HAP-1 (cell line): ENCODE results near the gene UBXN11.
A peak's percentile ranks its signal among the peaks of the same experiment; 100 is the strongest.
"Not testable (repeated sequence)": the region's sequence is repeated elsewhere in the genome, so short reads cannot be mapped to it uniquely, and the experiment has no call there.

Experiments used
- DNase-seq, 2 experiments: peaks; one replicate each; pipeline ENCODE4 v3.0.0-alpha.2; 2016 to 2020; ENCODE audit warnings: low spot score in 2 of 2
- H3K27me3 ChIP-seq: fragments of 250-450 bp; sonication (Bioruptor Pico); 2 replicates; pipeline ENCODE4 v1.5.1; 2020; ENCODE audit warnings: low read depth, mild to moderate bottlenecking, moderate library complexity
- H3K36me3 ChIP-seq: fragments of 250-450 bp; sonication (Bioruptor Pico); replicated peaks from 2 replicates; pipeline ENCODE4 v1.5.1; 2020; ENCODE audit warnings: mild to moderate bottlenecking
- H3K4me1 ChIP-seq: fragments of 250-450 bp; sonication (Bioruptor Pico); 2 replicates; pipeline ENCODE4 v1.5.1; 2020; ENCODE audit warnings: mild to moderate bottlenecking
- H3K4me3 ChIP-seq: fragments of 250-450 bp; sonication (Bioruptor Pico); 2 replicates; pipeline ENCODE4 v1.5.1; 2020; ENCODE audit warnings: mild to moderate bottlenecking, moderate library complexity
- H3K9me3 ChIP-seq: fragments of 250-450 bp; sonication (Bioruptor Pico); 2 replicates; pipeline ENCODE4 v1.5.1; 2020; ENCODE audit warnings: mild to moderate bottlenecking, moderate library complexity
- in situ Hi-C: fragments of 300-500 bp; cut with MboI; formaldehyde crosslinking; loops from 3 replicates; pipeline ENCODE4 v1.14.3; 2020; ENCODE audit warnings: low sequenced_read_pairs, inconsistent platforms, mixed read lengths

Gene UBXN11

GRCh38 chr1:26307363-26307781 is 936 bp upstream of the UBXN11 start:
- no peak overlapping the region for H3K4me3 ChIP-seq

GRCh38 chr1:26305667-26306289 is 658 bp downstream of the UBXN11 start:
- no peaks in the 10 kb centered on the region for H3K36me3 ChIP-seq
- peaks cover 8% of the 10 kb centered on the region for H3K4me1 ChIP-seq
- H3K27me3 ChIP-seq: no peaks in the 10 kb centered on the region

More at GRCh38 chr1:26307363-26307781, 936 bp upstream of the UBXN11 start:
- Histone ChIP-seq H3K27me3 (no peaks in the 10 kb centered on the region), H3K4me1 (peaks cover 8% of the 10 kb centered on the region), H3K36me3 (no peaks in the 10 kb centered on the region), H3K9me3 (no peaks in the 10 kb centered on the region)
- DNase-seq: no peak
- in situ Hi-C loops: no loop called here

DNA sequence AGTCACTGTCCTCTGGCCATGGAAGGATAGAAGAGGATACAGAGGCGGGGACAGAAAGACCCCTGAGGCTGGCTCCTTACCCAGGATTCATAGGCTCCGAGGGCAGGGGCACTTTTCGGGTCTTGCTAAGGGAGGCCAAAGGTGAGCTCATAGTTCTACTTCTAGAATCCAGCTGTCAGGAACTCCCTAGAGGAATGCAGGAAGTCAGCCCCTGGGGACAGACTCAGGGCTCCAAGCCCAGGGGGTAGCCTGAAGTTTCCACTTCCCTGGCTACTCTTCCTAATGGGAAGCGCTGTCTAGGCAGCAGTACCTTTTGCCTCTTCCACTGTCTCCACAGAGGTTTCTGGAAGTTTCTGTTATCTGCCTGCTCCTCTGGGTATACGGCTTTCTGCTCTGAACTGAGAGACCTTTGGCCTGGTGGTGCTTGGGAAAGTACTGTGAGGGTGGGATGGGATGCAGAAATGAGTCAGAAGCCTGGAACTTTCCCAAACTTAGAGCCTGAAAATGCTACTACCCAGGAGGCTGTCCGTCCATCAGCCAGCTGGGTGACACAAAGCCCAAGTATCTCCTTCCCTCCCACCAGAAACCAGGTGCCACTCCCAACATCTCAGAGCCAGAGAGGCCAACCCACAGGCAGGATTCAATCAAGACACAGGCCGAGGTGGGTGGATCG is 3.6 kb downstream of the UBXN11 start:
- no peak overlapping the region for H3K4me3 ChIP-seq
- in situ Hi-C loops: no loop called here
- H3K36me3 ChIP-seq: no peaks in the 10 kb centered on the region
- no peak for DNase-seq
- no peaks in the 10 kb centered on the region for H3K9me3 ChIP-seq
- no peaks in the 10 kb centered on the region for H3K27me3 ChIP-seq
- peaks cover 8% of the 10 kb centered on the region for H3K4me1 ChIP-seq

More at GRCh38 chr1:26305667-26306289, 658 bp downstream of the UBXN11 start:
- no peak for DNase-seq
- in situ Hi-C loops: no loop called here
- H3K9me3 ChIP-seq: no peaks in the 10 kb centered on the region
- H3K4me3 ChIP-seq: peak overlapping the region; percentile 82

GRCh38 chr1:26300578-26301275 is 5.7 kb downstream of the UBXN11 start:
- peaks cover 3% of the 10 kb centered on the region for H3K4me1 ChIP-seq
- H3K36me3 ChIP-seq: no peaks in the 10 kb centered on the region
- H3K27me3 ChIP-seq: no peaks in the 10 kb centered on the region
- in situ Hi-C loops: no loop called here
- no peak for DNase-seq
- no peak overlapping the region for H3K4me3 ChIP-seq
- no peaks in the 10 kb centered on the region for H3K9me3 ChIP-seq

DNA sequence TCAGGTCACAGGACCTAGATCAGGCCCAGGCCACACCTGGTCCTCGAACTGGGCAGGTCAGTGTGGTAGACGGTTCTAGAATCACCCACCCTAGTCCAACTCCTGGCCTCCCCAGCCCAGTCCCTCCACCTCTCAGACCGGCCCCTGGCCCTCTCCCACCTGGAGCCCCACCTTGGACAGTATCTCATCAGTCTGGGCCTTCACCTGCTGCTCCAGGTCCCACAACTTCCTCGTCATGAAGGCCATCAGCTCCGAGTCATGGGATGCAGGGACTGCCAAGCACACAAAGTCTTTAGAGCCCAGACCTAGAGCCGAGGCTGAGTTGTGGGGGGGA is 8.7 kb downstream of the UBXN11 start:
- H3K9me3 ChIP-seq: no peaks in the 10 kb centered on the region
- H3K36me3 ChIP-seq: no peaks in the 10 kb centered on the region
- no peaks in the 10 kb centered on the region for H3K4me1 ChIP-seq
- in situ Hi-C loops: no loop called here
- no peak for DNase-seq
- no peak overlapping the region for H3K4me3 ChIP-seq
- H3K27me3 ChIP-seq: no peaks in the 10 kb centered on the region

DNA sequence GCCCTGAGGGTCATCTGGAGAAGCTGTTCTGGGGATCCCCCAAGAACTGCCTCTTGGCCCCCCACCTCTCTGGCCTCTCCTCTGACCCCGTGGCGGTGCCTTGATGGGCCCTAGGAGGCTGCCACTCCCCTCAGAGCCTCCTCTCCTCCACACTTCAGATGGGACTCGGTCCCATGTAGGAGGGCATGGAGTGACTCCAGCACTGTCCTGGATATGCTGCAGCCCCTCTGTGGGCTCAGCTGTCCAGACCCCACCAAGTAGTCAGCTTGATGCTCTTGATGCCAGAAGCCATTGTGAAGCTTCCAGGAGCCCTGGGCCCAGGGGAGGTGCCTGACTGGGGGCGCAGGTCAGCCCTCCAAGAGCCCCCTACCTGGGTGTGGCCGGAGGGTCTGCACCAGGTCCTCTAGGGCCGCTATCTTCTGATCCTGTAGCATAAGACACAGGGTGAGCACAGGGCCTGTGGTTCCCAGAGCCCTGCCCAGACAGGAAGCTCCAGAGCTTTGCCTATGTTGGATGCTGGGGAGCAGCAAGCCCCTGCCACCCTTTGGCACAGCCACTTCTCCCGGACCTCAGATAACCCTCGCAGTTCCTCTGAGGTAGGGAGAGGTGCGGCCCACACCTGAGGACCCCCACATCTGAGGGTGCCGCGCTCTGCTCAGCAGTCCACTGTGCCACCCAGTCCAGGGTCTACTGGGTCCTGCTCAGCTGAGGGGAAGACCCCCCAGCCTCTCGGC is 9.2 kb downstream of the UBXN11 start:
- no peak for DNase-seq
- Histone ChIP-seq H3K4me1 (no peaks in the 10 kb centered on the region), H3K36me3 (no peaks in the 10 kb centered on the region), H3K27me3 (no peaks in the 10 kb centered on the region), H3K9me3 (no peaks in the 10 kb centered on the region), H3K4me3 (no peak overlapping the region)
- in situ Hi-C loops: no loop called here

- H3K4me1 ChIP-seq: no peaks in the 10 kb centered on the region
- no peak for DNase-seq
- in situ Hi-C loops: no loop called here
- no peak overlapping the region for H3K4me3 ChIP-seq
- no peaks in the 10 kb centered on the region for H3K9me3 ChIP-seq
- no peaks in the 10 kb centered on the region for H3K27me3 ChIP-seq
- H3K36me3 ChIP-seq: no peaks in the 10 kb centered on the region
Observed at GRCh38 chr1:26296340-26297056, 9.9 kb downstream of the UBXN11 start.

DNA sequence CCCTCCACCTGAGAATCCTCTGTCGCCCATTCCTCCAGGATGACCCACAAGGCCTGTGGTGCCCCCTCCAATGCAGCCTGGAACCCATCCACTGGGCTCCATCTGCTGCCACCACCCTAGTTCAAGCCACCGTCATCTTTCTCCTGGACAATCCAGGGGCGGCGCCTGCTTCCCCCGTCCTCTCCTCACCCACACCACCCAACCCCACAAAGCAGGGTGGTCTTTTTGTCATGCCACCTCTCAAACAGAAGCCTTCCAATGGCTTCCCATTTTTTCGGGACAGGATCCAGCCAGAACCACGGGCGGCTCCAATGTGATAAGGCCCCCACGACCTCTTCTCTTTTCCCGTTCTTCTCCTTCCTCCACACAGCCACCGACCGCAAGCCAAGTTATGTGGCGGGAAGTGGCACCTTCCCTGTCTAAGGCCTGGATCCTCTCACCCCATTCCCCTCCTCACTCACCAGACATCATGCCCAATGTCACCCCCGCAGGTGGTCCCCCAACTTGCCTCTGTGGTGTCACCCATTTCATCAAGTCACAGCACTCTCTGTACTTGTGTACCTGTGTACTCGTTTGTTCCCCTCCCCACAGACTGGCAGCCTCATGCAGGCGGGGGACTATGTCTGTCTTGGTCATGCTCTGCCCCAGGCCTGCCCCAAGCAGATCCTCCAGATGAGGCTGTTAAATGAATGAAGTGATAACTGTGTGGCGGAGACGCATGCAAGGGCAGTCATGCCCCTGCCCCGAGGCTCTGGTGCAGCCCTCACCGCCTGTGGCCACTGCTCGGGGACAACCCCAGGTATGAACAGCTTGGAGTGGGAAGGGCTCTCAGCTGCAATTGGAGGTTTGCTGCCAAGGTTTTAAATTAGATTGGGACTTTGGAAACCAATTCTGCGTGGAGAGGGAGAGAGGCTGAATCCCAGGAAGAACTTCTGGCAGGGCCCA is 11.0 kb downstream of the UBXN11 start:
- no peaks in the 10 kb centered on the region for H3K36me3 ChIP-seq
- H3K27me3 ChIP-seq: no peaks in the 10 kb centered on the region
- DNase-seq: no peak
- H3K4me1 ChIP-seq: no peaks in the 10 kb centered on the region
- H3K9me3 ChIP-seq: no peaks in the 10 kb centered on the region
- in situ Hi-C loops: no loop called here
- H3K4me3 ChIP-seq: no peak overlapping the region

- in situ Hi-C loops: no loop called here
- no peak for DNase-seq
- no peaks in the 10 kb centered on the region for H3K36me3 ChIP-seq
- H3K9me3 ChIP-seq: no peaks in the 10 kb centered on the region
- no peaks in the 10 kb centered on the region for H3K27me3 ChIP-seq
- no peak overlapping the region for H3K4me3 ChIP-seq
- no peaks in the 10 kb centered on the region for H3K4me1 ChIP-seq
Observed at GRCh38 chr1:26293911-26294463, 12.4 kb downstream of the UBXN11 start.

DNA sequence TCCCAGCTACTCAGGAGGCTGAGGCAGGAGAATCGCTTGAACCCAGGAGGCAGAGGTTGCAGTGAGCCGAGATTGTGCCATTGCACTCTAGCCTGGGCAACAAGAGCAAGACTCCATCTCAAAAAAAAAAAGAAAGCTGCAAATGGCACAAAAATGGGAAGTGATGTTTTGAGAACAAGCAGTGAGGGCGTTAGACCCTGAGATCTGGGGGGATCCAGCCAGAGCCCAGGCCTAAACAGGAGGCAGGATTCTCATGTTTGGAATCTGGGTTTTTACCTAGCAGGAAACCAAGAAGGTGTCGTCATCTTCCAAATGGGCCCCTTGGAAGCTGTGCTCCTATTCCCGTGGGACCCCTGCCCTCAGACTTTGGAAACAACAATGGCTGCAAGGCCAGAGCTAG is 13.7 kb downstream of the UBXN11 start:
- H3K4me1 ChIP-seq, in situ Hi-C loops, H3K27me3 ChIP-seq, H3K36me3 ChIP-seq, DNase-seq, H3K4me3 ChIP-seq, H3K9me3 ChIP-seq: not testable (repeated sequence)

DNA sequence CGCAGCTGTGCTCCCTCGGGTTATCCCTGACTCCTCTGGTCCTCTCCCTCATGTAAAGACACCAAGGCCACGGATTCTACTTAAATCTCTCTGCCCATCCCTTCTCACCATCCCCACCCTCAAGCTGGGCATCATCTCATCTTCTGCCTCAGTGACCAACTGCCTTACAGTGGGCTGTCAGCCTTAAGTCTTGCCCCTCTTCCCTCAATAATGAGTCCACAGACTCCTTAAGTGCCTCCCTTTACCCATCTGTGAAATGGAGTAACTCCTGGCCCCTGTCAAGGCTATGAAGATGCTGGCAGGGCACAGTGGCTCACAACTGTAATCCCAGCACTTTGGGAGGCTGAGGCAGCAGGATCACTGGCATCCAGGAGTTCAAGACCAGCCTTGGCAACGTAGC is 14.5 kb downstream of the UBXN11 start:
- in situ Hi-C loops: no loop called here
- Histone ChIP-seq H3K27me3 (no peaks in the 10 kb centered on the region), H3K4me1 (no peaks in the 10 kb centered on the region), H3K9me3 (no peaks in the 10 kb centered on the region), H3K36me3 (no peaks in the 10 kb centered on the region), H3K4me3 (no peak overlapping the region)
- no peak for DNase-seq

DNA sequence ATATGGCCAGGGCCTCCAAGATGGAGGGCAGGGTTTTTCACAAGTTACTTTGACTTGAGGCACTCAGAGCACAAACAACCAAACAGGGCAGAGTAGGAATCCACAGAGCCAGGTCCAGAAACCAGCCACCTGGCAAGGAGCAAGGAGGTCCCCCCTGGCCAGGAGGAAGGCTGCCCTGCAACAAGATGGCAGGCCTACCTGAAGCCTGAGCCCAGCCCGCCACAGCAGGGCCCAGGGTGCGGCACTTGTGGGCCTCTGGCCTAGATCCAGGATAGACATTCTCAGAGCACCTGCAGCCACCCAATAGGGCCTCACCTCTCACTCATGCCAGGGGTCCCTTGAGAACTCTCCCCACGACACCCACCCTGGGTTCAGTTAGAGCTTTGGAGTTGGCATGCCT is 15.0 kb downstream of the UBXN11 start:
- DNase-seq: no peak
- Histone ChIP-seq H3K9me3 (no peaks in the 10 kb centered on the region), H3K36me3 (no peaks in the 10 kb centered on the region), H3K4me1 (no peaks in the 10 kb centered on the region), H3K27me3 (no peaks in the 10 kb centered on the region), H3K4me3 (no peak overlapping the region)
- in situ Hi-C loops: no loop called here
